Upper lobe of left lung (tissue), 4 donors: ENCODE measurements around the gene PTGES3L.

Source experiments
- CTCF ChIP-seq, 6 experiments: fragments of 450-650 bp in 4 of 6; fragments of 200-600 bp in 2 of 6; sonication (generic) in 2 of 6; IDR thresholded peaks; one replicate each; pipeline ENCODE4 v1.5.1; 2016 to 2019; ENCODE audit warnings: antibody characterized with exemption in 6 of 6
- EP300 ChIP-seq, 4 donors: sonication (generic); formaldehyde crosslinking; IDR thresholded peaks; one replicate each; pipeline ENCODE4 v1.5.1; 2017; ENCODE audit warnings: antibody characterized with exemption in 4 of 4, control low read depth in 2 of 4
- POLR2AphosphoS5 ChIP-seq, 2 donors: sonication (generic); formaldehyde crosslinking; IDR thresholded peaks; one replicate each; pipeline ENCODE4 v1.5.1; 2017; ENCODE audit warnings: antibody characterized with exemption in 2 of 2

- no peak for TF ChIP-seq CTCF (IDR thresholded peaks at IDR 0.05)
- no peak for TF ChIP-seq EP300 (IDR thresholded peaks at IDR 0.05)
- no peak for TF ChIP-seq POLR2AphosphoS5 (IDR thresholded peaks at IDR 0.05)
Observed at GRCh38 chr17:42920106-42920900, 59.6 kb downstream of the PTGES3L start.
